ENCODE measurements around the gene NKX3-2.

NKX3-2 gene

GRCh38 chr4:13577660-13578059 is 33.4 kb upstream of the NKX3-2 start:
- Histone ChIP-seq H3K9me3 (replicated peaks; ENCODE audit: insufficient read depth, low read length) (no peaks in the 10 kb centered on the region), H3K9me2 (replicated peaks; ENCODE audit: insufficient read depth, low read length) (no peaks in the 10 kb centered on the region), H3K4me3 (ENCODE audit: low read length) (no peak overlapping the region), H3K79me2 (ENCODE audit: low read length) (no peaks in the 10 kb centered on the region), H4K20me1 (ENCODE audit: insufficient read depth, low read length) (no peaks in the 10 kb centered on the region), H2AFZ (ENCODE audit: low read length) (no peak overlapping the region), H3K27ac (ENCODE audit: low read length) (no peak overlapping the region), H3K4me1 (ENCODE audit: low read length) (no peaks in the 10 kb centered on the region), H3K27me3 (replicated peaks; ENCODE audit: insufficient read depth, low read length) (no peaks in the 10 kb centered on the region), H3K36me3 (replicated peaks; ENCODE audit: insufficient read depth, low read length) (peaks cover 7% of the 10 kb centered on the region; the same call in 1 of the 2 replicates), H3F3A (ENCODE audit: insufficient read depth, low read length) (no peaks in the 10 kb centered on the region), H3K9ac (ENCODE audit: low read length) (no peak overlapping the region), H3K4me2 (ENCODE audit: low read depth, low read length) (no peak overlapping the region)
- DNase-seq: no peak
- TF ChIP-seq EZH2phosphoT487 (IDR thresholded peaks at IDR 0.05; ENCODE audit: low read length) (no peak), EZH2 (optimal IDR thresholded peaks at IDR 0.05; ENCODE audit: low read depth, low read length) (no peak), CTCF (IDR thresholded peaks at IDR 0.05; ENCODE audit: low read length) (no peak)

- no peaks in the 10 kb centered on the region for H3K27me3 ChIP-seq (replicated peaks; ENCODE audit: insufficient read depth, low read length)
- H3K4me3 ChIP-seq (ENCODE audit: low read length): no peak overlapping the region
- no peaks in the 10 kb centered on the region for H3K9me3 ChIP-seq (replicated peaks; ENCODE audit: insufficient read depth, low read length)
- no peaks in the 10 kb centered on the region for H3F3A ChIP-seq (ENCODE audit: insufficient read depth, low read length)
- TF ChIP-seq EZH2 (optimal IDR thresholded peaks at IDR 0.05; ENCODE audit: low read depth, low read length): no peak
- TF ChIP-seq EZH2phosphoT487 (IDR thresholded peaks at IDR 0.05; ENCODE audit: low read length): no peak
- no peak for TF ChIP-seq CTCF (IDR thresholded peaks at IDR 0.05; ENCODE audit: low read length)
- no peaks in the 10 kb centered on the region for H3K4me1 ChIP-seq (ENCODE audit: low read length)
- H4K20me1 ChIP-seq (ENCODE audit: insufficient read depth, low read length): no peaks in the 10 kb centered on the region
- DNase-seq: no peak
- no peaks in the 10 kb centered on the region; the same call in none of the 2 replicates for H3K36me3 ChIP-seq (replicated peaks; ENCODE audit: insufficient read depth, low read length)
- no peaks in the 10 kb centered on the region for H3K79me2 ChIP-seq (ENCODE audit: low read length)
- H3K4me2 ChIP-seq (ENCODE audit: low read depth, low read length): no peak overlapping the region
- no peak overlapping the region for H3K27ac ChIP-seq (ENCODE audit: low read length)
- H3K9me2 ChIP-seq (replicated peaks; ENCODE audit: insufficient read depth, low read length): no peaks in the 10 kb centered on the region
- no peak overlapping the region for H2AFZ ChIP-seq (ENCODE audit: low read length)
- no peak overlapping the region for H3K9ac ChIP-seq (ENCODE audit: low read length)
Observed at GRCh38 chr4:13570916-13571315, 26.6 kb upstream of the NKX3-2 start.

GRCh38 chr4:13567125-13567524 is 22.8 kb upstream of the NKX3-2 start:
- Histone ChIP-seq H3K27me3 (replicated peaks; ENCODE audit: insufficient read depth, low read length) (no peaks in the 10 kb centered on the region), H3K4me2 (ENCODE audit: low read depth, low read length) (no peak overlapping the region), H3F3A (ENCODE audit: insufficient read depth, low read length) (no peaks in the 10 kb centered on the region), H3K9me3 (replicated peaks; ENCODE audit: insufficient read depth, low read length) (no peaks in the 10 kb centered on the region), H4K20me1 (ENCODE audit: insufficient read depth, low read length) (no peaks in the 10 kb centered on the region), H3K9ac (ENCODE audit: low read length) (no peak overlapping the region), H3K4me1 (ENCODE audit: low read length) (no peaks in the 10 kb centered on the region), H3K36me3 (replicated peaks; ENCODE audit: insufficient read depth, low read length) (no peaks in the 10 kb centered on the region; the same call in none of the 2 replicates), H3K27ac (ENCODE audit: low read length) (no peak overlapping the region), H3K9me2 (replicated peaks; ENCODE audit: insufficient read depth, low read length) (no peaks in the 10 kb centered on the region), H3K4me3 (ENCODE audit: low read length) (no peak overlapping the region), H2AFZ (ENCODE audit: low read length) (no peak overlapping the region), H3K79me2 (ENCODE audit: low read length) (no peaks in the 10 kb centered on the region)
- TF ChIP-seq EZH2 (optimal IDR thresholded peaks at IDR 0.05; ENCODE audit: low read depth, low read length) (no peak), EZH2phosphoT487 (IDR thresholded peaks at IDR 0.05; ENCODE audit: low read length) (no peak), CTCF (IDR thresholded peaks at IDR 0.05; ENCODE audit: low read length) (no peak)
- DNase-seq: no peak

Measured in MM.1S (cell line).